NCI-H2107 treated with DMSO at 0.1 percent for 48 hours (cell line): Measurements from ENCODE around the gene MARCOL.

ENCODE experiments used
- DNase-seq: peaks from one replicate; lab custom pipeline; 2025; ENCODE audit not compliant: unreplicated experiment; lab: John Stamatoyannopoulos, UW

The MARCOL gene

GRCh38 chr5:148238418-148238794 is at the start of gene MARCOL:
TSS of gene MARCOL (plus strand) at chr5:148238525. CDS start at chr5:148238598, 73 bp downstream.
- DNase-seq = no peak

GRCh38 chr5:148191010-148191409 is 47.3 kb upstream of the MARCOL start:
- no peak for DNase-seq

GRCh38 chr5:148193202-148193601 is 45.1 kb upstream of the MARCOL start:
- DNase-seq = no peak

GRCh38 chr5:148201151-148201550 is 37.2 kb upstream of the MARCOL start:
- no peak for DNase-seq

- DNase-seq = no peak
These were observed 35.7 kb upstream of the MARCOL start, which contains the start of gene SPINK6 for GRCh38 chr5:148202531-148203203. TSS of gene SPINK6 (plus strand) at chr5:148203042. CDS start at chr5:148203097, 55 bp downstream.

GRCh38 chr5:148205044-148205806 is 33.1 kb upstream of the MARCOL start:
- DNase-seq = no peak

GRCh38 chr5:148205865-148206264 is 32.5 kb upstream of the MARCOL start:
- no peak for DNase-seq

- no peak for DNase-seq
These were observed 31.7 kb upstream of the MARCOL start for GRCh38 chr5:148206620-148207019.

DNA sequence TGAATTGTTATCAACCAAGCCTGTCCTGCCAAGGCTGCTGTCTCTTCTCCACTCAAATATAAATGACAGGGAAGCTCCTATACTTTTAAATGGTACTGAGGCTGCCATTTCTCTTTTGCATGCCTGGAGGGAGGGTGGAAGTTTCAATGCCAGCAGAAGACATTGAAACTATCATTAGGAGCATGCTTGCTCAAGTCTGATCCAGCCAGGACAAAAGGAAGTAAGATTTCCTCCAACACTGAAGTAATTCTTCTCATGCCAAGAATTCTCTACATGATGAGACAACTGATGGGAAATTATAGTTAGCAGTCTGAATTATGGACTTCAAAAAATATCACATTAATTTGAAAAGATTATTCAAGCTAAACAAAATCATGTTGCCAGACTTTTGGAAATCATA is 30.1 kb upstream of the MARCOL start:
- DNase-seq = no peak

DNA sequence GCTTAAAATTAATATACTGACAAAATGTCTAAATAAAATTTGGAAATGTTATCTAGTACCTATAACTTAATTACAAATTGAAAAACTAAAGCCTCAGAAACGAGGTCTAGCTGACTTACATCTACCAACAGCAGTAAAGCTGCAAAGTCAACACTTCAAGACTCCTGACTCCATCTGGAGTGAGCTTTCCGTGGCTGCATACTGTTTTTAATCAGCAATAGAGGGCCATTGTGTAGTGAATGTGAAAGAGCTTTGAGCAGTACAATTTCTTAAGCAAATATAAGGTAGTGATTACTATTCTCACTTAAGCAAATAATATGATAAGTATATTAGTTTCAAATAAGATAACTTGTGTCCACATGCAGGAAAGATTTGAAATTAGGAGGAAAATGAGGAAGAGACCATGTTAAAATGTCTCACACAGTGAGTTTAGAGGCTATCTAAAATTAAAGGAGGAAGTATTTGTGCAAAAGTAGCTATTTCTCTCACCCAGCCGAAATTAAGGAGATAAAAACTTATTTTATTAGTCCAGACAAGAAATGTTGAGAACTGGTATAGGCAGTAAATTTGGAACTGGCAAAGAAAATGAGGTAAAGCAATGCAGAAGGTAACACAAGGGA is 29.1 kb upstream of the MARCOL start:
- no peak for DNase-seq

GRCh38 chr5:148214665-148215185 is 23.6 kb upstream of the MARCOL start:
- no peak for DNase-seq

GRCh38 chr5:148221508-148221907 is 16.8 kb upstream of the MARCOL start:
- no peak for DNase-seq

GRCh38 chr5:148224117-148224742 is 14.1 kb upstream of the MARCOL start:
- DNase-seq = no peak

GRCh38 chr5:148228392-148228984 is 9.8 kb upstream of the MARCOL start:
- no peak for DNase-seq

DNA sequence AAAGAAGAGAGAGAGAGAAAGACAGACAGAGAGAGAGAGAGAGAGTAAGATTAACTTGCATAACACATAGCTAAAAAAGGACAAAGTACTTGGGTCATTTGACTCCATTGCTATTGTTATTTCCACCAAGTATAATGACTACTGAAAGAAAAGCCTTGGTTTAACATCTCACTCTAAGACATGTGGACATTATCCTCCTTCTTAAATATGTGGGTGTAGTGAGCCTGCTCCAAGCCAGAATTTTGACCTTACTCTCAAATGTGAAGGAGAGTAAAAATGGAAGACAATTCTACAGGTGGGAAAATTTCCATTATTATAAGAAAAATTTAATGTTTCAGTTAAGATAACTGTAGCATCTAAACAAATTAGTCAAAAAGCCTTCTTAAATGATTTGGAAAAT is 8.5 kb upstream of the MARCOL start:
- no peak for DNase-seq

DNA sequence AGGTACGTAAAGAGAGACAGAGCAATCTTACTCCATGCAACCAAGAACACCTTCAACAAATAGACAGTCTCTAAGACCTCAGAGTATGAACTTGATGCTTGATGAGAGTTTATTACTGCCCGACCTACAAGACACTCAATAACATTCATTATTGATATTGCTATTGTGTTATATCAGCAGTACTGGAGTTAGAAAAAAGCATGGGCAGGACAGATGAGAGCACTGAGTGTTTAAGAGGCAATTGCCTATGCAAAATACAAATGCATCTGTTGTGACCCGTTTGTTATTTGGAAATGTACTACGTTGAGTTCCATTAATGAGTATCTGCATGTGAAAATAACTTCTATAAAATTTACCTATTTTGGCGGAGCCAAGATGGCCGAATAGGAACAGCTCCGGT is 8.1 kb upstream of the MARCOL start:
- DNase-seq = no peak

DNA sequence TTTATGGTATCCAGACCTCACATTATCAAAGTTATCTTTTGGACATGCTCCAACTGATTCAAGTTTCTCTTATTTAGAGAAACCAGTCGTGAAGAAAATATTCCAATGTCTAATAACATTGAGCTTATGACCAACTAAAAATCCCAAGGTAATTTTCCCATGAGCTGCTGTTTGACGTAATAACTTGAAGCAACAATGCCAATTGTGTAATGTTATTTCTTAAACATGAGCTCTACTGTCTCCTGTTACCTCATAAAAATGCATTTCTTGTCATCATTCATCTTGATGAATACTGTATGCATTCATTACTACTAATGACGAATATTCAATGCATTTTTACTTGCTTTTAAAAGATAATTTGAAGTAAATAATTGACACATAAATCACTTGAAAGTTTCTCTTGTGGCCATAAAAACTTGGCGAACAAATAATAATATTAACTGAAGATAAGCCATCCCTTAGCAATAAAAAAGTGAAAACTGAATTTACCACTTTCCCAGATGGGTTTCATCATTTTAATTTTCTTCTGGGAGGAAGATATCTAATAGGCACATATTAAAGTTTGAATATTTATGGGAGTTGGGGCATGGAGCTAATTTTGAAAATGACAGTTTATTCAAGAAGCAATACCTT is 424 bp upstream of the MARCOL start:
- no peak for DNase-seq

DNA sequence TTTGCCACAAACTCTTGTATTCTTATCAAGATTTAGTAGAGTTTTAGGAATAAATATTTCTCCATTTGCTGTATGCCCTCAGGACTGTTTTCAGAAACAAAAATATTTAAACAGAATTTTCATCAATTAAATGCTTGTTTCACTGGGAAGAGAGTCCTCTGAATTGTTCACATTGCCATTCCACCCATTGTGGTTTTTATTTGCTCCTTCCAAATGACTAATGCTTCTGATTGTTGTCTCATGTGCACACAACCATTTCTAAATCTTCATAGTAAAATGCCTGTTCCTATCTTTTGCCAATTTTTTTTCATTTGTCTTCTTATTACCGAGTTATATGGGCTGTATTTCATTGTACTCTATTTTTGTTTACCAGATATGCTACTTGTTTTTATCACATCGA is 10.6 kb downstream of the MARCOL start:
- DNase-seq = no peak

GRCh38 chr5:148255456-148255855 is 17.1 kb downstream of the MARCOL start:
- DNase-seq = no peak

DNA sequence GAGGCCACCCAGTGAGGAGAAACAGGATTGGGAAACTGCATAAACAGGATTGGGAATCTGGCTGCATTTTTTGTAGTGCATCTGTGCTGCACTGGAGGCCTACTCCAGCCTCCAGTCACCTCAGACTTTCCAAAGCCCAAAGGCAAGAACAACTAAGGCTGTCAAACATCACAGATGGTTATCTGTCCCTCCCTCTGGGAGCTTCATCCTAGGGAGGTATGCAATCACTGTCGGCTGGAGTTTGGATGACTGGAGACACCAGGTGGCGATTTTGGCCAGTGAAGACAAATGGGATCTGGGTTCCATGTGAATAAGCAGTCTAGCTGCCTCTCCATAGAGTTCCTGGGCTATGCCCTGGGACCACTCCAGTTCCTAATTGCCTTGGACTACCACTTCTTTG is 21.0 kb downstream of the MARCOL start:
- DNase-seq = no peak

GRCh38 chr5:148261221-148261620 is 22.9 kb downstream of the MARCOL start:
- no peak for DNase-seq
